Caco-2 (cell line): Measurements from ENCODE around the gene HSPB8. TPM values are rescaled to one million over a fixed set of nuclear protein-coding genes. Genes with fewer than 3 reads are reported as not detected.

ENCODE experiments used
- BruUV-seq: library from RNA; stranded (reverse); fragments of 400-500 nt; replicated peaks from 2 replicates; lab custom pipeline; 2021; lab: Mats Ljungman, UMichigan
- CTCF ChIA-PET: fragments of 300-600 bp; sonication (Branson Sonifier 250); formaldehyde crosslinking; loops from one replicate; lab custom pipeline; 2022; ENCODE audit warnings: antibody characterized with exemption; lab: Charles Lee
- POLR2A ChIA-PET: fragments of 300-600 bp; sonication (Branson Sonifier 250); formaldehyde crosslinking; loops from one replicate; lab custom pipeline; 2022; ENCODE audit warnings: antibody characterized with exemption; lab: Charles Lee
- DNase-seq, 2 experiments: peaks; one replicate each; pipeline versions ENCODE4 v3.0.0 to v3.0.0-alpha.2; 2020 to 2022
- H3K27me3 ChIP-seq: replicated peaks from 2 replicates; pipeline ENCODE4 v1.6.0; 2011; ENCODE audit warnings: low read length; ENCODE audit not compliant: control insufficient read depth, insufficient read depth
- H3K36me3 ChIP-seq: 2 replicates; pipeline ENCODE4 v1.5.1; 2011; ENCODE audit warnings: low read length; ENCODE audit not compliant: control insufficient read depth, insufficient read depth
- H3K4me1 ChIP-seq: fragments of 250-450 bp; sonication (Bioruptor Pico); 2 replicates; pipeline ENCODE4 v1.5.1; 2020; ENCODE audit warnings: mild to moderate bottlenecking
- H3K4me3 ChIP-seq: 2 replicates; pipeline ENCODE4 v1.5.1; 2011; ENCODE audit warnings: low read depth, mild to moderate bottlenecking, control low read depth, low read length
- H3K9me3 ChIP-seq: fragments of 250-450 bp; sonication (Bioruptor Pico); 2 replicates; pipeline ENCODE4 v1.5.1; 2020; ENCODE audit warnings: mild to moderate bottlenecking, moderate library complexity
- H3K27ac Mint-ChIP-seq: one replicate; pipeline ENCODE4 v1.8.0; 2022; ENCODE audit warnings: mixed read lengths; ENCODE audit not compliant: unreplicated experiment
- H3K27me3 Mint-ChIP-seq: one replicate; pipeline ENCODE4 v1.8.0; 2022; ENCODE audit warnings: mixed read lengths; ENCODE audit not compliant: insufficient read depth, unreplicated experiment
- H3K36me3 Mint-ChIP-seq: one replicate; pipeline ENCODE4 v1.8.0; 2022; ENCODE audit warnings: mild to moderate bottlenecking, mixed read lengths; ENCODE audit not compliant: insufficient read depth, unreplicated experiment
- H3K4me1 Mint-ChIP-seq: one replicate; pipeline ENCODE4 v1.8.0; 2022; ENCODE audit warnings: low read depth, mixed read lengths; ENCODE audit not compliant: unreplicated experiment
- H3K4me3 Mint-ChIP-seq: one replicate; pipeline ENCODE4 v1.8.0; 2022; ENCODE audit warnings: mild to moderate bottlenecking, moderate library complexity, mixed read lengths; ENCODE audit not compliant: unreplicated experiment
- H3K9me3 Mint-ChIP-seq: one replicate; pipeline ENCODE4 v1.8.0; 2022; ENCODE audit warnings: mixed read lengths; ENCODE audit not compliant: unreplicated experiment
- CTCF ChIP-seq, 2 experiments: fragments of 200-600 bp in 1 of 2; IDR thresholded peaks; 1 replicate in 1 of 2; 2 replicates in 1 of 2; pipeline versions ENCODE4 v1.5.1 to v1.8.0; 2011 to 2022; ENCODE audit warnings: antibody characterized with exemption in 1 of 2, control low read depth in 1 of 2, inconsistent platforms in 1 of 2, low read depth in 1 of 2, low read length in 1 of 2, mild to moderate bottlenecking in 1 of 2, moderate library complexity in 1 of 2; ENCODE audit not compliant: insufficient read depth in 1 of 2, severe bottlenecking in 1 of 2, unreplicated experiment in 1 of 2
- intact Hi-C: fragments of 100-400 bp; cut with micrococcal nuclease; formaldehyde crosslinking; loops from one replicate; pipeline ENCODE4 v1.10.0; 2022; ENCODE audit not compliant: unreplicated experiment
- total RNA-seq: library from RNA; stranded (reverse); gene quantifications from 2 replicates; pipeline ENCODE4 v1.2.3, GENCODE V29; 2022

Gene HSPB8
- total RNA-seq, 1 experiment from 2014 or later, result 17.1 TPM

- Mint-ChIP-seq H3K27me3 (no peaks in the 10 kb centered on the region), H3K9me3 (no peaks in the 10 kb centered on the region), H3K36me3 (no peaks in the 10 kb centered on the region), H3K4me1 (peaks cover 5% of the 10 kb centered on the region), H3K27ac (no peak overlapping the region), H3K4me3 (no peak overlapping the region)
- Histone ChIP-seq H3K4me1 (no peaks in the 10 kb centered on the region), H3K9me3 (no peaks in the 10 kb centered on the region), H3K27me3 (no peaks in the 10 kb centered on the region), H3K4me3 (no peak overlapping the region), H3K36me3 (no peaks in the 10 kb centered on the region)
- no peak for DNase-seq
- POLR2A ChIA-PET, result interaction anchor here (0.6 kb wide), 1 partner anchor 20 kb away, joined by 3 read pairs; no protein-coding TSS in a partner anchor
- BruUV-seq, result no TSS peak
- intact Hi-C loops, result no loop called here
- no peak for TF ChIP-seq CTCF (IDR thresholded peaks at IDR 0.05; ENCODE audit: insufficient read depth in 1 of 2, low read depth in 1 of 2, low read length in 1 of 2, severe bottlenecking in 1 of 2, unreplicated experiment in 1 of 2)
- CTCF ChIA-PET, result no interaction called here
Observed at GRCh38 chr12:119198440-119198839, 19.7 kb downstream of the HSPB8 start.

- ChIA-PET CTCF (no interaction called here), POLR2A (no interaction called here)
- Histone ChIP-seq H3K4me1 (no peaks in the 10 kb centered on the region), H3K4me3 (no peak overlapping the region), H3K27me3 (no peaks in the 10 kb centered on the region), H3K36me3 (no peaks in the 10 kb centered on the region), H3K9me3 (no peaks in the 10 kb centered on the region)
- TF ChIP-seq CTCF (IDR thresholded peaks at IDR 0.05; ENCODE audit: insufficient read depth in 1 of 2, low read depth in 1 of 2, low read length in 1 of 2, severe bottlenecking in 1 of 2, unreplicated experiment in 1 of 2), result no peak
- DNase-seq, result no peak
- Mint-ChIP-seq H3K27me3 (no peaks in the 10 kb centered on the region), H3K36me3 (no peaks in the 10 kb centered on the region), H3K27ac (no peak overlapping the region), H3K9me3 (no peaks in the 10 kb centered on the region), H3K4me1 (peaks cover 5% of the 10 kb centered on the region), H3K4me3 (no peak overlapping the region)
- no TSS peak for BruUV-seq
- intact Hi-C loops, result no loop called here
Observed at GRCh38 chr12:119200601-119201000, 21.9 kb downstream of the HSPB8 start.

GRCh38 chr12:119201789-119202543 is 23.2 kb downstream of the HSPB8 start:
- Histone ChIP-seq H3K27me3 (no peaks in the 10 kb centered on the region), H3K4me1 (no peaks in the 10 kb centered on the region), H3K9me3 (no peaks in the 10 kb centered on the region), H3K4me3 (no peak overlapping the region), H3K36me3 (no peaks in the 10 kb centered on the region)
- CTCF ChIA-PET, result no interaction called here
- Mint-ChIP-seq H3K4me3 (no peak overlapping the region), H3K27ac (no peak overlapping the region), H3K4me1 (peaks cover 5% of the 10 kb centered on the region), H3K9me3 (no peaks in the 10 kb centered on the region), H3K36me3 (no peaks in the 10 kb centered on the region), H3K27me3 (no peaks in the 10 kb centered on the region)
- intact Hi-C loops, result no loop called here
- no peak for DNase-seq
- no peak for TF ChIP-seq CTCF (IDR thresholded peaks at IDR 0.05; ENCODE audit: insufficient read depth in 1 of 2, low read depth in 1 of 2, low read length in 1 of 2, severe bottlenecking in 1 of 2, unreplicated experiment in 1 of 2)
- BruUV-seq, result no TSS peak
- POLR2A ChIA-PET, result no interaction called here
